Dendritic cell treated with granulocyte-macrophage colony-stimulating factor and Interleukin-4, amounts not matched to agents 40 ng/mL and 50 ng/mL, for 4 days (primary cell): Measurements from ENCODE around the gene GSPT1.

Source experiments
- H3K27ac Mint-ChIP-seq: one replicate; pipeline ENCODE4 v1.8.0; 2022; ENCODE audit warnings: mild to moderate bottlenecking, mixed read lengths
- H3K27me3 Mint-ChIP-seq: one replicate; pipeline ENCODE4 v1.8.0; 2022; ENCODE audit warnings: mild to moderate bottlenecking, mixed read lengths
- H3K36me3 Mint-ChIP-seq: one replicate; pipeline ENCODE4 v1.8.0; 2022; ENCODE audit warnings: low read depth, mixed read lengths
- H3K4me1 Mint-ChIP-seq: one replicate; pipeline ENCODE4 v1.8.0; 2022; ENCODE audit warnings: low read depth, mixed read lengths
- H3K4me3 Mint-ChIP-seq: one replicate; pipeline ENCODE4 v1.8.0; 2022; ENCODE audit warnings: mild to moderate bottlenecking, moderate library complexity, mixed read lengths
- H3K9me3 Mint-ChIP-seq: one replicate; pipeline ENCODE4 v1.8.0; 2022; ENCODE audit warnings: mixed read lengths
- intact Hi-C: fragments of 100-400 bp; cut with micrococcal nuclease; formaldehyde crosslinking; loops from one replicate; pipeline ENCODE4 v1.15.0; 2022

Gene GSPT1

DNA sequence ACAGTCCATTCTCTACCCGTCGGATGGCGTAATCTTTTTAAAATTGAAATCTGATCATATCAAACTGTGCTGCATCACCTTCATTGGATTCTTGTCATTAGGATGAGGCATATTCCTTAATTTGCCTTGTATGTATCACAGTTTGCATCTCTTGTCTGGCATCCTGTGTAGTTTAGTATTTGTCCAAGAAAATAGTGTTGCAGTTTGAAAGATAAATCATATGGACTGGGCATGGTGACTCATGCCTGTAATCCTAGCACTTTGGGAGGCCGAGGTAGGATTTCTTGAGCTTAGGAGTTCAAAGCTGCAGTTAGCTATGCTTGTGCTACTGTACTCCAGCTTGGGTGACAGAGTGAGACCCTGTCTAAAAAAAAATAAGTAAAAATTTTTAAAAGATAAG, 58.6 kb downstream of the GSPT1 start:
- Mint-ChIP-seq H3K27ac (no peak overlapping the region), H3K4me1 (peaks cover 28% of the 10 kb centered on the region), H3K36me3 (peaks cover 11% of the 10 kb centered on the region), H3K4me3 (no peak overlapping the region), H3K27me3 (no peaks in the 10 kb centered on the region), H3K9me3 (no peaks in the 10 kb centered on the region)
- intact Hi-C loops = no loop called here

DNA sequence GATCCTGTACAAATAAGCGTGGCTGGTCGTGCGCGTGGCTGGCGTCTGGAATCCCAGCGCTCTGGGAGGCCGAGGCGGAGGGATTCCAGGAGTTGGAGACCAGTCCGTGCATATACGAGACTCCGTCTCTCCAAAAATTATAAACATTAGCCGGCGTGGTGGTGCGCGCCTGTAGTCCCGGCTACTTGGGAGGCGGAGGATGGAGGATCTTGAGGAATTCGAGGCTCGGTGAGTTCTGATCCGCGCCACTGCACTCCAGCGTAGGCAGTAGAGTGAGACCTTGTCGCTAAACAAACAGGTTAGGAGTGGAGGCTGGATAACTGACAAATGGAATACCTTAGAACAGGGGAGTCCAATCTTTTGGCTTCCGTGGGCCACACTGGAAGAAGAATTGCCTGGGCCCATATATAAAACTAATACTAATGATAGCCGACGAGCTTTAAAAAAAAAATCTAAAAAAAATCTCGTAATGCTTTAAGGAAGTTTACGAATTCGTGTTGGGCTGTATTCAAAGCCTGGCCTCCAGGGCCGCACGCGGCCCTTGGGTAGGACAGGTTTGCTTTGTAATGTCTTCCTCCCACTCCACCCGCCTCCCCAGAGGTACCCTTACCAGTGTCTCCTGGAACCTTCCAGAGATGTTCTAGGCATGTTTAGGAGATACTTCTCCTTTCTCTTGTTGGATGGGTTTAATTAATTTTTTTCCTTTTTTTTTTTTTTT, 63.5 kb downstream of the GSPT1 start:
- Mint-ChIP-seq H3K4me1 (peaks cover 44% of the 10 kb centered on the region), H3K27ac (peak overlapping the region; percentile 94), H3K36me3 (peaks cover 45% of the 10 kb centered on the region), H3K27me3 (no peaks in the 10 kb centered on the region), H3K9me3 (no peaks in the 10 kb centered on the region), H3K4me3 (peak overlapping the region; percentile 90)
- intact Hi-C loops = loop anchor here (5.0 kb wide), 2 partner anchors 55 to 60 kb away; partner anchors contain the start of gene ZC3H7A

- Mint-ChIP-seq H3K9me3 (no peaks in the 10 kb centered on the region), H3K27ac (peak within 1 kb of the TSS; percentile 94), H3K27me3 (no peaks in the 10 kb centered on the region), H3K4me3 (peak within 1 kb of the TSS; percentile 90), H3K4me1 (peaks cover 39% of the 10 kb centered on the region), H3K36me3 (peaks cover 53% of the 10 kb centered on the region)
- intact Hi-C loops = loop anchor here (5.0 kb wide), 2 partner anchors 54 to 61 kb away; partner anchors contain the start of gene ZC3H7A
These were observed 64.3 kb downstream of the GSPT1 start, which contains the start of gene RSL1D1 for GRCh38 chr16:11851294-11852091. Gene RSL1D1, minus strand, starts transcription at chr16:11851542. Its CDS starts 30 bp downstream, at chr16:11851512.

GRCh38 chr16:11848842-11849241, 66.9 kb downstream of the GSPT1 start:
- intact Hi-C loops = no loop called here
- Mint-ChIP-seq H3K4me1 (peaks cover 28% of the 10 kb centered on the region), H3K27me3 (no peaks in the 10 kb centered on the region), H3K27ac (no peak overlapping the region), H3K4me3 (no peak overlapping the region), H3K36me3 (peaks cover 79% of the 10 kb centered on the region), H3K9me3 (no peaks in the 10 kb centered on the region)

DNA sequence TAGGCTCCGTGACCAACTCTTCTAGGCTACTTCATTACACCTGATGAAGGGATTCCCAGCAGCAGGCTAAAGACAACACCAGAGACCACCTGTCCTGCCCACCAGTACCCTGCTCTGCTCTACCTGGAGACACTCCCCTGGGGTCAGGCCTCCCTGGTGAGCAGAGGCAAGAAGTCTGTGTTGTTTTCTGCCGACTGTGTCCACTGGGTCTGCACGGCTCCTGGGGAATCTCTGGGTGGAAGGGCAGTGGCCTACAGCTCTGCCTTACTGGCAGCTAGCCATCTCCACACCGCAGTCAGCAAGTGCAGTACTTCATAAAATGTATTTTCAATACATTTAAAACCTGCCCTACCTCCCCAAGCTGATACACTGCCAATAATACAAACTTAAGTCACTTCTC, 71.3 kb downstream of the GSPT1 start:
- Mint-ChIP-seq H3K9me3 (no peaks in the 10 kb centered on the region), H3K4me3 (no peak overlapping the region), H3K27me3 (no peaks in the 10 kb centered on the region), H3K4me1 (peaks cover 12% of the 10 kb centered on the region), H3K36me3 (peaks cover 98% of the 10 kb centered on the region), H3K27ac (no peak overlapping the region)
- intact Hi-C loops = no loop called here

DNA sequence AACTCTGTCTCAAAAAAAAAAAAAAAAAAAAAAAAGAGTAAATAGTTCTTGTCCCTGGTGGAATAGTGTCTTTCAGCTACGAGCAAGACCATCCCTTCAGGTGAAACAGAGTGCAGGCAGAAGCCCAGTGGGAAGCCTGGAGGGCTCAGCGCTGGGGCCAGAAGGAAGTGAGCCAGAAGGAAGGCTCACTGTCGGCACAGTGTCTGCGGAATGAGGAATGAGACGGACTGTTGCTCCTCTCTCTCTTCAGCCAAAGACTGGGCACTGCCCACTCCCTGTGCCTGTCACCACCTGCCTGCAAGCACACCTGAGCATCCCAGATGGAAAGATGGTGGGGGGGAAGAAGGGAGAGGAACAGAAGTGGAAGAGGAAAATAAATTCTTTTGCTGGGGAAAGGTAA, 71.9 kb downstream of the GSPT1 start:
- no peak overlapping the region for H3K4me3 Mint-ChIP-seq
- H3K9me3 Mint-ChIP-seq = no peaks in the 10 kb centered on the region
- intact Hi-C loops = no loop called here
- H3K27ac Mint-ChIP-seq = no peak overlapping the region
- H3K36me3 Mint-ChIP-seq = peaks cover 99% of the 10 kb centered on the region
- peaks cover 7% of the 10 kb centered on the region for H3K4me1 Mint-ChIP-seq
- no peaks in the 10 kb centered on the region for H3K27me3 Mint-ChIP-seq

DNA sequence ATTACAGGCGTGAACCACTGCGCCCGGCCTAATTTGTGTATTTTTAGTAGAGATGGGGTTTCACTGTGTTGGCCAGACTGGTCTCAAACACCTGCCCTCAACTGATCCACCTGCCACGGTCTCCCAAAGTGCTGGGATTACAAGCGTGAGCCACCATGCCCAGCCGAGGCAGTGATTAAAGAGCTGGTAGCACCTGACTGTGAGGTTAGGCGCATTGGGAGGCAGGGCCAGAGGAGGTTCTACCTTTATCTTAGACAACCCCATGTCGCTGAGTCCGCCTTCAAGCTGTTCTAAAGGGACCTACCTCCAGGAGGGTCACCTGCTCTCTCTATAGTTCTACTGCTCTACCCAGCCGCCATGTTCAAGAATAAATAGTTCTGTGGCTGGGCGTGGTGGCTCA, 72.5 kb downstream of the GSPT1 start:
- peaks cover 99% of the 10 kb centered on the region for H3K36me3 Mint-ChIP-seq
- no peak overlapping the region for H3K4me3 Mint-ChIP-seq
- no peaks in the 10 kb centered on the region for H3K9me3 Mint-ChIP-seq
- no peaks in the 10 kb centered on the region for H3K27me3 Mint-ChIP-seq
- H3K4me1 Mint-ChIP-seq = peaks cover under 1% of the 10 kb centered on the region
- H3K27ac Mint-ChIP-seq = no peak overlapping the region
- intact Hi-C loops = no loop called here

- Mint-ChIP-seq H3K4me1 (peaks cover 4% of the 10 kb centered on the region), H3K27me3 (no peaks in the 10 kb centered on the region), H3K9me3 (no peaks in the 10 kb centered on the region), H3K27ac (no peak overlapping the region), H3K36me3 (peaks cover 99% of the 10 kb centered on the region), H3K4me3 (no peak overlapping the region)
- intact Hi-C loops = no loop called here
These were observed 74.7 kb downstream of the GSPT1 start for GRCh38 chr16:11841026-11841425.

DNA sequence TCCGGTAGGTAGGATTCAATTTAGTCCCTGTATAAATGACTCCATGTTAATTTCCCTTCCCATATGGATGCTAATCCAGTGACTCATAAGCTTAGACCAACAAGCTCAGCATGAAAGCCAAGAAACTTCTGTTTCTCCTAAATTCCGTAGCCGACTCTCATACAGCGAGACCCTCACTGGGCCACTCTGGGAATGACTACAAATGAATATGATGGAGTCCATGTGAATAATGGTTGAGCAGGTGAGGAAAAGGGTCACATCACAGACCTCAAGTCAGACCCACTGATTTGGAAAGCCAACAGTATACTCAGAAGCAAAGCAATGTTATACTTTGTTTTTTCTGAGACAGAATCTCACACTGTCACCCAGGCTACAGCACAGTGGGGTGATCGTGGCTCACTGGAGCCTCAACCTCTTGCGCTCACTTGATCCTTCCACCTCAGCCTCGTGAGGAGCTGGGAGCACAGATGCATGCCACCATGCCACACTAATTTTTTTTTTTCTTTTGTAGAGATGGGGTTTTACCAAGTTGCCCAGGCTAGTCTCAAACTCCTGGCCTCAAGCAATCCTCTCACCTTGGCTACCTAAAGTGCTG, 79.0 kb downstream of the GSPT1 start:
- Mint-ChIP-seq H3K27ac (no peak overlapping the region), H3K9me3 (no peaks in the 10 kb centered on the region), H3K4me1 (peaks cover 7% of the 10 kb centered on the region), H3K27me3 (no peaks in the 10 kb centered on the region), H3K4me3 (no peak overlapping the region), H3K36me3 (peaks cover 61% of the 10 kb centered on the region)
- intact Hi-C loops = no loop called here

- Mint-ChIP-seq H3K27ac (peak overlapping the region; percentile 23), H3K9me3 (no peaks in the 10 kb centered on the region), H3K4me1 (peaks cover 7% of the 10 kb centered on the region), H3K36me3 (peaks cover 54% of the 10 kb centered on the region), H3K27me3 (no peaks in the 10 kb centered on the region), H3K4me3 (no peak overlapping the region)
- intact Hi-C loops = no loop called here
These were observed 79.7 kb downstream of the GSPT1 start for GRCh38 chr16:11835891-11836649.

DNA sequence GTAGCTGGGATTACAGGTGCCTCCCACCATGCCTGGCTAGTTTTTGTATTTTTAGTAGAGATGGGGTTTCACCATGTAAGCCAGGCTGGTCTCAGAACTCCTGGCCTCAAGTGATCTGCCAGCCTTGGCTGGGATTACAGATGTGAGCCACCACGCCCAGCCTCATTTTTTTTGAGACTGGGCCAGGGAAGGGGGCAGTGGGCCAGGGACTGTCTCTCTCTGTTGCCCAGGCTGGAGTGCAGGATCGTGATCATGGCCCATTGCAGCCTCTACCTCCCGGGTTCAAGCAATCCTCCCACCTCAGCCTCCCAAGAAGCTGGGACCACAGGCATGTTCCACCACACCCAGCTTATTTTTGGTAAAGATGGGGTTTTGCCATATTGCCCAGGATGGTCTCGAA, 80.4 kb downstream of the GSPT1 start:
- peaks cover 46% of the 10 kb centered on the region for H3K36me3 Mint-ChIP-seq
- H3K4me1 Mint-ChIP-seq = peaks cover 7% of the 10 kb centered on the region
- H3K9me3 Mint-ChIP-seq = no peaks in the 10 kb centered on the region
- intact Hi-C loops = no loop called here
- H3K4me3 Mint-ChIP-seq = no peak overlapping the region
- no peak overlapping the region for H3K27ac Mint-ChIP-seq
- no peaks in the 10 kb centered on the region for H3K27me3 Mint-ChIP-seq

- Mint-ChIP-seq H3K4me1 (peaks cover 7% of the 10 kb centered on the region), H3K4me3 (no peak overlapping the region), H3K27me3 (no peaks in the 10 kb centered on the region), H3K27ac (no peak overlapping the region), H3K36me3 (peaks cover 35% of the 10 kb centered on the region), H3K9me3 (no peaks in the 10 kb centered on the region)
- intact Hi-C loops = no loop called here
These were observed 81.6 kb downstream of the GSPT1 start for GRCh38 chr16:11833951-11834695.

DNA sequence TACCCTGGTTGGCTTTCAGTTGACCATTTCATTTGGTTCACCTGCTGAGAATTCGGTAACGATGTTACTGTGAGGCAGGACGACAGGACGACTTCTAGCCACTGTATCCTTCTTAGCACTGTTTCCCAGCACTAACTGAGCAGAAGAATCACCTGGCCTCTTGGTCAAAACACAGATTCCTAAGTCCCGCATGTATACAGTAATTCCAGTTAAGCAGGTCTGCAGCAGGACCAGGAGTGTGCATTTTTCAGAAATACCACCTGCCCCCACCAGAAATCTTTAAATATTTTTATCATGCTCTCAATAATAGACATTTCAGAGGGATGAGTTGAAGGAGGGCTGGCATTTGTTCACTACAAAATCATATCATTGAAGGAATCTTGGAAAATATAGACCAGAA, 87.1 kb downstream of the GSPT1 start:
- H3K27ac Mint-ChIP-seq = no peak overlapping the region
- no peak overlapping the region for H3K4me3 Mint-ChIP-seq
- peaks cover 10% of the 10 kb centered on the region for H3K4me1 Mint-ChIP-seq
- no peaks in the 10 kb centered on the region for H3K27me3 Mint-ChIP-seq
- H3K36me3 Mint-ChIP-seq = no peaks in the 10 kb centered on the region
- intact Hi-C loops = no loop called here
- H3K9me3 Mint-ChIP-seq = no peaks in the 10 kb centered on the region
